RWPE2 (cell line): ENCODE results near the gene CPSF3.
"Not testable (repeated sequence)": the region's sequence is repeated elsewhere in the genome, so short reads cannot be mapped to it uniquely, and the experiment has no call there.

Experiments used
- ATAC-seq: fragments of 200-7000 bp; cut with Tn5 transposase; 3 replicates; pipeline ENCODE4 v1.9.1; 2021; ENCODE audit warnings: low read depth
- DNase-seq: peaks from one replicate; pipeline ENCODE4 v3.0.0-alpha.2; 2020; ENCODE audit warnings: low spot score
- H3K27ac ChIP-seq: fragments of 450-650 bp; 2 replicates; pipeline ENCODE4 v1.5.1; 2017; ENCODE audit warnings: mild to moderate bottlenecking; ENCODE audit not compliant: poor library complexity, severe bottlenecking
- H3K27me3 ChIP-seq: fragments of 250-450 bp; sonication (Bioruptor Pico); 2 replicates; pipeline ENCODE4 v1.5.1; 2021; ENCODE audit warnings: mild to moderate bottlenecking, moderate library complexity; ENCODE audit not compliant: insufficient read depth, poor library complexity, severe bottlenecking
- H3K36me3 ChIP-seq: fragments of 250-450 bp; sonication (Bioruptor Pico); 2 replicates; pipeline ENCODE4 v1.5.1; 2020; ENCODE audit warnings: low read depth, mild to moderate bottlenecking, moderate library complexity
- H3K4me1 ChIP-seq: fragments of 250-450 bp; sonication (Bioruptor Pico); 2 replicates; pipeline ENCODE4 v1.5.1; 2021; ENCODE audit warnings: mild to moderate bottlenecking, moderate library complexity; ENCODE audit not compliant: insufficient read depth, poor library complexity, severe bottlenecking
- H3K4me3 ChIP-seq: fragments of 250-450 bp; sonication (Bioruptor Pico); 2 replicates; pipeline ENCODE4 v1.5.1; 2021; ENCODE audit warnings: mild to moderate bottlenecking, moderate library complexity; ENCODE audit not compliant: severe bottlenecking
- H3K9me3 ChIP-seq: fragments of 250-450 bp; sonication (Bioruptor Pico); 2 replicates; pipeline ENCODE4 v1.5.1; 2021; ENCODE audit warnings: mild to moderate bottlenecking, moderate library complexity; ENCODE audit not compliant: severe bottlenecking
- CTCF ChIP-seq: fragments of 450-650 bp; IDR thresholded peaks from one replicate; pipeline ENCODE4 v1.5.1; 2017; ENCODE audit warnings: mild to moderate bottlenecking, moderate library complexity; ENCODE audit not compliant: poor library complexity, severe bottlenecking

Gene CPSF3

GRCh38 chr2:9394816-9395215, 28.6 kb upstream of the CPSF3 start:
- no peak overlapping the region for H3K4me3 ChIP-seq
- no peaks in the 10 kb centered on the region for H3K27me3 ChIP-seq
- DNase-seq = no peak
- no peak for ATAC-seq
- no peaks in the 10 kb centered on the region for H3K4me1 ChIP-seq
- H3K36me3 ChIP-seq = peaks cover 88% of the 10 kb centered on the region
- H3K9me3 ChIP-seq = no peaks in the 10 kb centered on the region
- no peak for TF ChIP-seq CTCF
- no peak overlapping the region for H3K27ac ChIP-seq

DNA sequence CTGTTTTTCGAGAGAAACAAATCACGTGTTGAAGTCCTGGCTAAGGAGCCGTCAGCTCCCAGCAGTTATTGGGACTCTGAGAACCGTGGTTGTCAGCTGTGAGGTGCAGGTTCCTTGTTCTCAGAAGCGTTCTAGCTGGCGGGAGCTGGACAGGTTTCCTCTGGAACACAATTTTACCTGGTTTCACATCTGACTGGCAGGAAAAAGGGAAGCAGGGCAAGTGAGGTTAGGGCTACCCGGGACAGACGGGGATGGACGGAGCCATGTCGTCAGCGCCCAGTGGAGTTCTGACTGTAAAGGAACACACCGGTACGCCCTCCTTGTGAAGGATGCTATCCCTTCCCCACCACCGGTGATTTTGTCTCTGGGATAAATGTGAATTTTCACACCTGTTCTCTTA, 26.3 kb upstream of the CPSF3 start:
- peaks cover 84% of the 10 kb centered on the region for H3K36me3 ChIP-seq
- H3K27ac ChIP-seq = no peak overlapping the region
- no peaks in the 10 kb centered on the region for H3K9me3 ChIP-seq
- no peak for TF ChIP-seq CTCF
- DNase-seq (no peak), ATAC-seq (no peak)
- no peaks in the 10 kb centered on the region for H3K27me3 ChIP-seq
- no peaks in the 10 kb centered on the region for H3K4me1 ChIP-seq
- H3K4me3 ChIP-seq = no peak overlapping the region

- not testable (repeated sequence) for H3K4me1 ChIP-seq, H3K27ac ChIP-seq
Observed at GRCh38 chr2:9398251-9398650, 25.2 kb upstream of the CPSF3 start.

GRCh38 chr2:9398881-9399780, 24.3 kb upstream of the CPSF3 start:
- Histone ChIP-seq H3K9me3 (no peaks in the 10 kb centered on the region), H3K27me3 (no peaks in the 10 kb centered on the region), H3K36me3 (peaks cover 86% of the 10 kb centered on the region), H3K4me3 (no peak overlapping the region), H3K4me1 (no peaks in the 10 kb centered on the region), H3K27ac (no peak overlapping the region)
- no peak for TF ChIP-seq CTCF
- DNase-seq (no peak), ATAC-seq (no peak)

More at GRCh38 chr2:9398251-9398650, 25.2 kb upstream of the CPSF3 start:
- not testable (repeated sequence) for H3K9me3 ChIP-seq, ATAC-seq, DNase-seq, H3K4me3 ChIP-seq, H3K27me3 ChIP-seq
- peaks cover 84% of the 10 kb centered on the region for H3K36me3 ChIP-seq

GRCh38 chr2:9400268-9401058, 23.0 kb upstream of the CPSF3 start:
- peaks cover 88% of the 10 kb centered on the region for H3K36me3 ChIP-seq
- H3K4me3 ChIP-seq = no peak overlapping the region
- H3K9me3 ChIP-seq = no peaks in the 10 kb centered on the region
- TF ChIP-seq CTCF = no peak
- no peak for DNase-seq
- no peak overlapping the region for H3K27ac ChIP-seq
- no peaks in the 10 kb centered on the region for H3K27me3 ChIP-seq
- no peaks in the 10 kb centered on the region for H3K4me1 ChIP-seq
- no peak for ATAC-seq
